ENCODE data around the gene CUBN.

- TF ChIP-seq EZH2 (IDR thresholded peaks at IDR 0.05) (no peak), POLR2AphosphoS5 (IDR thresholded peaks at IDR 0.05; ENCODE audit: borderline replicate concordance, low read depth, low read length) (no peak)
Measured at GRCh38 chr10:16968416-16969041, 161.1 kb downstream of the CUBN start.

Measured in SK-N-MC (cell line).